ENCODE data around the gene HMOX2. TPM values are rescaled to one million over a fixed set of nuclear protein-coding genes. Genes with fewer than 3 reads are reported as not detected.

Gene HMOX2
- total RNA-seq, 1 donor from 2014 or later, result 47.2 TPM

- TF ChIP-seq CTCF (IDR thresholded peaks at IDR 0.05), result no peak
- Mint-ChIP-seq H3K4me3 (ENCODE audit: unreplicated experiment) (no peak overlapping the region), H3K9me3 (ENCODE audit: unreplicated experiment) (no peaks in the 10 kb centered on the region), H3K27ac (ENCODE audit: unreplicated experiment) (peak overlapping the region; percentile 27), H3K4me1 (ENCODE audit: unreplicated experiment) (peaks cover 31% of the 10 kb centered on the region), H3K27me3 (ENCODE audit: unreplicated experiment) (no peaks in the 10 kb centered on the region), H3K36me3 (ENCODE audit: unreplicated experiment) (peaks cover 5% of the 10 kb centered on the region)
- no peak for DNase-seq (ENCODE audit: extremely low spot score, unreplicated experiment)
These were observed 24.1 kb downstream of the HMOX2 start for GRCh38 chr16:4500272-4500671.

- Mint-ChIP-seq H3K36me3 (ENCODE audit: unreplicated experiment) (peaks cover 5% of the 10 kb centered on the region), H3K27ac (ENCODE audit: unreplicated experiment) (no peak overlapping the region), H3K4me1 (ENCODE audit: unreplicated experiment) (peaks cover 25% of the 10 kb centered on the region), H3K27me3 (ENCODE audit: unreplicated experiment) (no peaks in the 10 kb centered on the region), H3K9me3 (ENCODE audit: unreplicated experiment) (no peaks in the 10 kb centered on the region), H3K4me3 (ENCODE audit: unreplicated experiment) (no peak overlapping the region)
- no peak for TF ChIP-seq CTCF (IDR thresholded peaks at IDR 0.05)
- DNase-seq (ENCODE audit: extremely low spot score, unreplicated experiment), result no peak
These were observed 24.9 kb downstream of the HMOX2 start for GRCh38 chr16:4501071-4501478.

- no peak for DNase-seq (ENCODE audit: extremely low spot score, unreplicated experiment)
- Mint-ChIP-seq H3K4me3 (ENCODE audit: unreplicated experiment) (no peak overlapping the region), H3K27ac (ENCODE audit: unreplicated experiment) (no peak overlapping the region), H3K27me3 (ENCODE audit: unreplicated experiment) (no peaks in the 10 kb centered on the region), H3K9me3 (ENCODE audit: unreplicated experiment) (no peaks in the 10 kb centered on the region), H3K36me3 (ENCODE audit: unreplicated experiment) (peaks cover 3% of the 10 kb centered on the region), H3K4me1 (ENCODE audit: unreplicated experiment) (peaks cover 13% of the 10 kb centered on the region)
- no peak for TF ChIP-seq CTCF (IDR thresholded peaks at IDR 0.05)
These were observed 29.4 kb downstream of the HMOX2 start for GRCh38 chr16:4505356-4506147.

GRCh38 chr16:4506450-4506849 lies 30.3 kb downstream of the HMOX2 start:
- Mint-ChIP-seq H3K27ac (ENCODE audit: unreplicated experiment) (no peak overlapping the region), H3K27me3 (ENCODE audit: unreplicated experiment) (no peaks in the 10 kb centered on the region), H3K36me3 (ENCODE audit: unreplicated experiment) (peaks cover 6% of the 10 kb centered on the region), H3K9me3 (ENCODE audit: unreplicated experiment) (no peaks in the 10 kb centered on the region), H3K4me3 (ENCODE audit: unreplicated experiment) (no peak overlapping the region), H3K4me1 (ENCODE audit: unreplicated experiment) (peaks cover 7% of the 10 kb centered on the region)
- DNase-seq (ENCODE audit: extremely low spot score, unreplicated experiment), result no peak
- TF ChIP-seq CTCF (IDR thresholded peaks at IDR 0.05), result peak; percentile 87

- no peaks in the 10 kb centered on the region for H3K27me3 Mint-ChIP-seq (ENCODE audit: unreplicated experiment)
- H3K36me3 Mint-ChIP-seq (ENCODE audit: unreplicated experiment), result peaks cover 11% of the 10 kb centered on the region
- H3K27ac Mint-ChIP-seq (ENCODE audit: unreplicated experiment), result no peak overlapping the region
- no peak for TF ChIP-seq CTCF (IDR thresholded peaks at IDR 0.05)
- H3K9me3 Mint-ChIP-seq (ENCODE audit: unreplicated experiment), result no peaks in the 10 kb centered on the region
- H3K4me1 Mint-ChIP-seq (ENCODE audit: unreplicated experiment), result peaks cover 3% of the 10 kb centered on the region
- H3K4me3 Mint-ChIP-seq (ENCODE audit: unreplicated experiment), result no peak overlapping the region
- DNase-seq (ENCODE audit: extremely low spot score, unreplicated experiment), result no peak
These were observed 31.6 kb downstream of the HMOX2 start for GRCh38 chr16:4507588-4508345.

All from osteocyte (in vitro differentiated cells).